RCC 7860 (cell line): ENCODE results near the gene TOB2.

Experiments used
- DNase-seq: peaks from one replicate; pipeline ENCODE4 v3.0.0-alpha.2; 2015; ENCODE audit warnings: low spot score
- FAIRE-seq: peaks from 2 replicates; lab custom pipeline; 2012; peaks lifted over from hg19 to GRCh38; lab: Jason Lieb, UNC

TOB2 gene

DNA sequence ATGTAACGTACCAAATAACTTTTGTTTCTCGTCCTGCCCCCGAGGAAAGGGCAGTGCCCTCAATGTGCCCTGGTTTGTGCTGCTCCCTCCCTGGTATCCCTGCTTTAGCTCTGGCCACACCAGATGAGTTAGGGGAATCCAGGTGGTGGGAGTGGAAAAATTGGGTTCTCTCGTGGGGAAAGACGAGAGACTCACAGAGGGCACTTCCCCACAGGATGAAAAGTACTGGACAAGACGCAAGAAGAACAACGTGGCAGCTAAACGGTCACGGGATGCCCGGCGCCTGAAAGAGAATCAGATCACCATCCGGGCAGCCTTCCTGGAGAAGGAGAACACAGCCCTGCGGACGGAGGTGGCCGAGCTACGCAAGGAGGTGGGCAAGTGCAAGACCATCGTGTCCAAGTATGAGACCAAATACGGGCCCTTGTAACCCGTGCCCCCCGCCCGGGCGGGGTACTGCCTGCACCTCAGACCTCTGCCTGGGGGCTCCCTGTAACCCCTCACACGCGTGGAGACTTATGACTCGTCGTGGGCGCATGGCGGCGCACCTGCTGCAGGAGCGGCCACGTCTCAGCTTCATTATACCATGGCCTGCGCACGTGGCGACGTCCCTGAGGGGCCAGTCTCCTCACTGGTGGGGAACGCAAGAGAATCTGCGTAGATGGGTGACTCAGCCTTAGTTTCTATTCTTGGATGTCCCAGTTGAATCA lies 50.9 kb downstream of the TOB2 start:
- FAIRE-seq (no peak), DNase-seq (no peak)

DNA sequence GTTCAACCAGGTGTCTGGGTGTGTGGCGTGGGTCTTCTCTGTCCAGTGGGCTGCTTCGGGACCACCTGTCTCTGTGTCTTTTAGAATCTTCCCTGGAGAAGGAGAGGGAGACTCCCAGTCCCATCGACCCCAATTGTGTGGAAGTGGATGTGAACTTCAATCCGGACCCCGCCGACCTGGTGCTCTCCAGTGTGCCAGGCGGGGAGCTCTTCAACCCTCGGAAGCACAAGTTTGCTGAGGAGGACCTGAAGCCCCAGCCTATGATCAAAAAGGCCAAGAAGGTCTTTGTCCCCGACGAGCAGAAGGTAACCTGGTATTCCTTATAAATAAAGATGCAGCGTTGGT lies 52.6 kb downstream of the TOB2 start:
- FAIRE-seq (no peak), DNase-seq (no peak)

DNA sequence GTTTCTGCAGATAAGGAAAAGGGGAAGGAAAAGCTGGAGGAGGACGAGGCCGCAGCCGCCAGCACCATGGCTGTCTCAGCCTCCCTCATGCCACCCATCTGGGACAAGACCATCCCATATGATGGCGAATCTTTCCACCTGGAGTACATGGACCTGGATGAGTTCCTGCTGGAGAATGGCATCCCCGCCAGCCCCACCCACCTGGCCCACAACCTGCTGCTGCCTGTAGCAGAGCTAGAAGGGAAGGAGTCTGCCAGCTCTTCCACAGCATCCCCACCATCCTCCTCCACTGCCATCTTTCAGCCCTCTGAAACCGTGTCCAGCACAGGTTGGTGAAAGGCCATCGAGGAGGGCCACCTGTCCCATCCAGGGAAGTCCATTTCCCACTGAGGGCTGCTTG lies 59.3 kb downstream of the TOB2 start:
- FAIRE-seq: no peak
- no peak for DNase-seq

DNA sequence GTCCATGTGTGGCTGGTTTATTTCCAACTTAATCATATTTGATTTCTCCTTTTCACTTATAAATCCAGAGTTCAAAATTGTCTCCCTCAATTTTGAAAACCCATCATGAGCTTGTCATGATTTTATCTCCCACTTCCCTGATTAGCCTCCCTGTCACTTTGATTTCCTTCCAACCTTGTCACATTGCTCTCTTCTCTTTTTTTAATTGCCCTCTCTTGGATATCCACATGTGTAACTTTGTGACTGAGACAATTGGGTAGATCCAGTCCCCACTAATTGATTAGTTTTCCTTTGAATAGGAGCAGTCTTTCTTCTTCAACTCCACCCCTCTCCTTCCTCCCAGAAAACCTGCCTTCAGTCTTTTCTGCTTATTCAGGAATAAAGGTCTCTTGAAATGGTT lies 62.5 kb downstream of the TOB2 start:
- FAIRE-seq: no peak
- DNase-seq: no peak
